IMR-90 (cell line): Measurements from ENCODE around the gene CYSRT1.

Experiments
- BHLHE40 ChIP-seq: fragments of 150-350 bp; IDR thresholded peaks from 2 replicates; pipeline ENCODE4 v1.6.1; 2016; ENCODE audit warnings: mild to moderate bottlenecking, low read depth, low read length
- POLR2A ChIP-seq: IDR thresholded peaks from 2 replicates; pipeline ENCODE4 v1.6.1; 2012; ENCODE audit warnings: mild to moderate bottlenecking, low read depth, low read length
- RAD21 ChIP-seq: IDR thresholded peaks from 2 replicates; pipeline ENCODE4 v1.6.1; 2012; ENCODE audit warnings: low read length, improper control_type of control experiment
- TF ChIP-seq, protein P1 (sequence below): conservative IDR thresholded peaks from 2 replicates; pipeline ENCODE4 v1.5.1; 2012; ENCODE audit warnings: mild to moderate bottlenecking, low read depth, low read length, improper control_type of control experiment

DNA sequence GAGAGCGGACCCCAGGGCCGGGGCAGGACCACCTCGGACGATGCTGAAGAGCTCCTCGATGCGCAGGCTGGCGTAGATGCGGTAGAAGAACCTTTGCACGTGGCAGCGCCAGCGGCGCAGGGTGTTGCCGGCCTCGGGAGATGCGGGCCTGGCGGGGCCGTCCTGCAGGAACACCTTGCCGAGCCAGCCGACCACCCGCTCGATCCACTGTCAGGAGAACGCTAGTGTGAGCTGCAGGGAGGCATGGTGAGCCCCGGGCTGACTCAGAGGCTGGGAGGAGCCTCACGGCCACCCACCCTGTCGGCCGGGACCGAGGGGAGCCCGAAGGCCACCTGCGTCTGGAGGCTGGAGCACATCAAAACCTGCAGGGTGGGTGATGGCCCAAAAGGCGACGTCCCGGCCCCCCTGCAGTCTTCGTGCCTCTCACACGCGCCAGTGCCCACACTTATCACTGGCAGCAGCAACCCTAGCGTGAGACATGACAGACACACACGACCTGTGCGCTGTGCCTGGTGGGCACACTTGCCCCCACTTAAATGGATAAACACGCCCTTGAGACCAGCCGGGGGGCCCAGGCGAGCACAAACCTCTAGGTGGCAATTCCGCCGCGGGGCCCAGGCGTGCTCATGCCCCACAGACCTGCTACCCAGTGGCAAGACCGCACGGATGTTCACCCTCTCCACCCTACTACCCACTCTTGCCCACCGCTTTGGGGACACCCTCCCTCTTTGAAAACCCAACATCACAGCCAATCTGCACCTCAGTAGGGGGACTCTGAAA lies 39.9 kb upstream of the CYSRT1 start:
- TF ChIP-seq POLR2A (no peak), RAD21 (no peak), BHLHE40 (no peak)
- TF ChIP-seq, protein P1, sequence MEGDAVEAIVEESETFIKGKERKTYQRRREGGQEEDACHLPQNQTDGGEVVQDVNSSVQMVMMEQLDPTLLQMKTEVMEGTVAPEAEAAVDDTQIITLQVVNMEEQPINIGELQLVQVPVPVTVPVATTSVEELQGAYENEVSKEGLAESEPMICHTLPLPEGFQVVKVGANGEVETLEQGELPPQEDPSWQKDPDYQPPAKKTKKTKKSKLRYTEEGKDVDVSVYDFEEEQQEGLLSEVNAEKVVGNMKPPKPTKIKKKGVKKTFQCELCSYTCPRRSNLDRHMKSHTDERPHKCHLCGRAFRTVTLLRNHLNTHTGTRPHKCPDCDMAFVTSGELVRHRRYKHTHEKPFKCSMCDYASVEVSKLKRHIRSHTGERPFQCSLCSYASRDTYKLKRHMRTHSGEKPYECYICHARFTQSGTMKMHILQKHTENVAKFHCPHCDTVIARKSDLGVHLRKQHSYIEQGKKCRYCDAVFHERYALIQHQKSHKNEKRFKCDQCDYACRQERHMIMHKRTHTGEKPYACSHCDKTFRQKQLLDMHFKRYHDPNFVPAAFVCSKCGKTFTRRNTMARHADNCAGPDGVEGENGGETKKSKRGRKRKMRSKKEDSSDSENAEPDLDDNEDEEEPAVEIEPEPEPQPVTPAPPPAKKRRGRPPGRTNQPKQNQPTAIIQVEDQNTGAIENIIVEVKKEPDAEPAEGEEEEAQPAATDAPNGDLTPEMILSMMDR, result no peak
